ENCODE data around the gene HELQ. TPM values are rescaled to one million over a fixed set of nuclear protein-coding genes. Genes with fewer than 3 reads are reported as not detected.

The HELQ gene
- total RNA-seq, 4 donors from 2014 or later = 17.9 to 48.7 (median 25.2) TPM

DNA sequence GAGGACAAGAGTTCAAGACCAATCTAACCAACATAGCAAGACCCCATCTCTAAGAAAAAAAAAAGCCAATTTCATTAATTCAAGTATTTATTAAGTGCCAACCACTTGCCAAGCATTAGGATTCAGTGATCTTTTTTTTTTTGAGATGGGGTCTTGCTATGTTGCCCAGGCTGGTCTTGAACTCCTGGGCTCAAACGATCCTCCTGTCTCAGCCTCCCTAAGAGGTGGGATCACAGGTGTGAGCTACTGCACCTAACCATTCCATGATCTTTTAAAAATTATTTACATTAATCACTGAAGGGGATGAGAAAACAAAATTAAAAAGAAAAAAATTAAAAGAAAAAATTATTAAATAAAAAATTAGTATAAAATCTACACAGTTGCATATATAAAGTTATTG is 24.4 kb downstream of the HELQ start:
- TF ChIP-seq, protein P1, sequence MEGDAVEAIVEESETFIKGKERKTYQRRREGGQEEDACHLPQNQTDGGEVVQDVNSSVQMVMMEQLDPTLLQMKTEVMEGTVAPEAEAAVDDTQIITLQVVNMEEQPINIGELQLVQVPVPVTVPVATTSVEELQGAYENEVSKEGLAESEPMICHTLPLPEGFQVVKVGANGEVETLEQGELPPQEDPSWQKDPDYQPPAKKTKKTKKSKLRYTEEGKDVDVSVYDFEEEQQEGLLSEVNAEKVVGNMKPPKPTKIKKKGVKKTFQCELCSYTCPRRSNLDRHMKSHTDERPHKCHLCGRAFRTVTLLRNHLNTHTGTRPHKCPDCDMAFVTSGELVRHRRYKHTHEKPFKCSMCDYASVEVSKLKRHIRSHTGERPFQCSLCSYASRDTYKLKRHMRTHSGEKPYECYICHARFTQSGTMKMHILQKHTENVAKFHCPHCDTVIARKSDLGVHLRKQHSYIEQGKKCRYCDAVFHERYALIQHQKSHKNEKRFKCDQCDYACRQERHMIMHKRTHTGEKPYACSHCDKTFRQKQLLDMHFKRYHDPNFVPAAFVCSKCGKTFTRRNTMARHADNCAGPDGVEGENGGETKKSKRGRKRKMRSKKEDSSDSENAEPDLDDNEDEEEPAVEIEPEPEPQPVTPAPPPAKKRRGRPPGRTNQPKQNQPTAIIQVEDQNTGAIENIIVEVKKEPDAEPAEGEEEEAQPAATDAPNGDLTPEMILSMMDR (IDR thresholded peaks at IDR 0.05) = no peak
- intact Hi-C loops (cut with DNase I; ENCODE audit: low total_unique reads) = no loop called here
- DNase-seq = no peak
- no peaks in the 10 kb centered on the region for H3K36me3 ChIP-seq
- no peaks in the 10 kb centered on the region for H3K9me3 ChIP-seq
- no peaks in the 10 kb centered on the region for H3K27me3 ChIP-seq
- H3K27ac ChIP-seq = no peak overlapping the region
- no peak overlapping the region for H3K4me3 ChIP-seq
- H3K4me1 ChIP-seq = no peaks in the 10 kb centered on the region

DNA sequence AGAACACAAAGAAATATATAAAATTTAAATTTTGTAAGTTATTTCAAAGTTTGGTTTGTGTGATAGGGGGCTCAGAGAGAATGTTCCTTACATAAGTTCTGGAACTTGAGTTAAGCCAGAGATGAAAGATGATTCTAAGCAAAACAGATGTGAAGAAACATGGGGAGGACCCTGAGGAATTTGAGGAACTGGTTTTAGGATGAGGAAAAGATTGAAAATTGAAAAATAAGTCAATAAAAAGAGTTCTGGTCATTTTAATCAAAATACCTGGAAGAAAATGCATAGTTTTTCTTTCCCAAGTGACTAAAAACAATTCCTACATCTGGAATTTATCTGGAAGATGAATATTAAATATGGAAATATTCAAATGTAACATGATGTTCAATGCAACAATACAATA is 37.4 kb downstream of the HELQ start:
- no peak for TF ChIP-seq POLR2A (IDR thresholded peaks at IDR 0.05)

DNA sequence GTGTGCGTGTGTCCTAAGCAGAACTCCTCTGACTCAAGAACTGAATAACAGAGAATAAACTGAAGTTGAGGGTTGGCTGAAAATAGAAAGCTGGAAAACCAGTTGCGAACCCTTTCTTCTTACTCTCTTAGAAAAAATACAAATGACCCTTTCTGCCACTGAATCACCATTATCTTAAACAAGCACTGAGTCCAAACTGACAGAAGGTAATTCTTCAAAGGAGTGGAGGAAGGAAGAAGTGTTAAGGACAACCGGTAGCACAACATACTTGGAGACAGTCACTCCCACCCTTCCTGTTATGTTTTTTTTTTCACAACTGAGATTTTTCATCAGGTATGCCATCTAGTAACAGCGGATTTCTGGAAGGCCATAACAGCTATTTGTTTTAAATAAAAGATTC is 38.1 kb downstream of the HELQ start:
- no peak overlapping the region for H3K27ac ChIP-seq
- no peaks in the 10 kb centered on the region for H3K9me3 ChIP-seq
- H3K36me3 ChIP-seq = no peaks in the 10 kb centered on the region
- H3K4me1 ChIP-seq = no peaks in the 10 kb centered on the region
- TF ChIP-seq, protein P1 (IDR thresholded peaks at IDR 0.05) = no peak
- TF ChIP-seq POLR2A (IDR thresholded peaks at IDR 0.05) = no peak
- intact Hi-C loops (cut with DNase I; ENCODE audit: low total_unique reads) = no loop called here
- no peak for DNase-seq
- no peaks in the 10 kb centered on the region for H3K27me3 ChIP-seq
- H3K4me3 ChIP-seq = no peak overlapping the region

More for the DNA sequence above, 37.4 kb downstream of the HELQ start:
- H3K4me1 ChIP-seq = no peaks in the 10 kb centered on the region
- H3K9me3 ChIP-seq = no peaks in the 10 kb centered on the region
- no peaks in the 10 kb centered on the region for H3K36me3 ChIP-seq
- H3K27ac ChIP-seq = no peak overlapping the region
- H3K4me3 ChIP-seq = no peak overlapping the region
- no peak for DNase-seq
- intact Hi-C loops (cut with DNase I; ENCODE audit: low total_unique reads) = no loop called here
- H3K27me3 ChIP-seq = no peaks in the 10 kb centered on the region

DNA sequence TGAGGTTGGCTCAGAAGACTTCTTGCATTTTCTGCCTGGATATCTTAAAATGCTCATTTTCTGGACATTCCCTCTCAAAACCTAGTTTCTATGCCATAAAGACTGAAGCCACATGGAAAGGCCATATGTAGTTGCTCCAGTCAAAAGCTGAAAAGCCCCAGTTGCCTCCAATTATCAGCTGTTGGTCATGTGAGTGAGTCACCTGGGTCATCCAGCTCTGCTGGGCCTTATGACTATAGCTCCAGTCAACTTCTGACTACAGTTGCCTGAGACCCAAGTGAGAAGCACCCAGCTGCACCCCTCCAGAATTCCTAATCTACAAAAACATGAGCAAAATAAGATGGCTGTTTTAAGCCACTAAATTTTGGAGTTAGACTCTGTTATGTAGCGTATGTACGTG is 41.9 kb downstream of the HELQ start:
- TF ChIP-seq, protein P1 (IDR thresholded peaks at IDR 0.05) = no peak
- TF ChIP-seq POLR2A (IDR thresholded peaks at IDR 0.05) = no peak
- Histone ChIP-seq H3K27me3 (no peaks in the 10 kb centered on the region), H3K4me3 (no peak overlapping the region), H3K4me1 (no peaks in the 10 kb centered on the region), H3K9me3 (no peaks in the 10 kb centered on the region), H3K27ac (no peak overlapping the region), H3K36me3 (no peaks in the 10 kb centered on the region)
- DNase-seq = no peak
- intact Hi-C loops (cut with DNase I; ENCODE audit: low total_unique reads) = no loop called here

DNA sequence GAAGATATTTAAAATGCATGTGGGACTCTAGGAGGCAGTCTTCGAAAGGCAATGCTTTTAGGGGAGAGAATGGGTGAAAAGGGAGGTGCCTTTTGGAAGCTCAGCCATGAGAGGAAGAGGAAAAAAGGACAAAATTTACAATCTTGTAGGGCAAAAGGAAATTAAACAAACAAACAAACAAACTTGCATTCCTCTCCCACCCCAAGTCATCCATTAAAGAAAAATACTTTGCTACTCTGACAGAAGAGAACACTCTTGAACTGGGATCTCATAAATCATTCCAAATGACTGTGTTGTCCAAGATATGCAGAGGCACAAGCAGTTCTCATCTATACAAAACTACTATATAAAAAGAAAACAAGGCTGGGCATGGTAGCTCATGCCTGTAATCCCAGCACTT is 46.7 kb downstream of the HELQ start:
- Histone ChIP-seq H3K27ac (no peak overlapping the region), H3K4me1 (no peaks in the 10 kb centered on the region), H3K9me3 (no peaks in the 10 kb centered on the region), H3K4me3 (no peak overlapping the region), H3K27me3 (no peaks in the 10 kb centered on the region), H3K36me3 (no peaks in the 10 kb centered on the region)
- intact Hi-C loops (cut with DNase I; ENCODE audit: low total_unique reads) = no loop called here
- TF ChIP-seq, protein P1 (IDR thresholded peaks at IDR 0.05) = no peak
- no peak for TF ChIP-seq POLR2A (IDR thresholded peaks at IDR 0.05)
- DNase-seq = no peak
